HuH-7 (cell line): ENCODE measurements around the gene LMAN1L.

Experiments
- DNase-seq: peaks from one replicate; pipeline ENCODE4 v3.0.0; 2011; ENCODE audit warnings: low spot score

The LMAN1L gene

GRCh38 chr15:74816624-74817369 is 4.2 kb downstream of the LMAN1L start:
- DNase-seq = no peak

GRCh38 chr15:74817370-74817737 is 4.7 kb downstream of the LMAN1L start:
- DNase-seq = no peak

GRCh38 chr15:74820056-74820455 is 7.4 kb downstream of the LMAN1L start:
- no peak for DNase-seq

GRCh38 chr15:74821091-74821789 is 8.6 kb downstream of the LMAN1L start:
- DNase-seq = no peak

- no peak for DNase-seq
Observed at GRCh38 chr15:74821790-74822158, 9.1 kb downstream of the LMAN1L start.

GRCh38 chr15:74822233-74822632 is 9.6 kb downstream of the LMAN1L start:
- DNase-seq = no peak

- DNase-seq = no peak
Observed at GRCh38 chr15:74823324-74823723, 10.7 kb downstream of the LMAN1L start.

- DNase-seq = no peak
Observed at GRCh38 chr15:74824976-74825375, 12.3 kb downstream of the LMAN1L start.

GRCh38 chr15:74825866-74826265 is 13.2 kb downstream of the LMAN1L start:
- DNase-seq = no peak

- DNase-seq = peak; percentile 54
Observed at GRCh38 chr15:74826364-74826819, 13.8 kb downstream of the LMAN1L start, which contains the start of gene CPLX3. Gene CPLX3 (plus strand): TSS chr15:74826627. CDS start chr15:74826704, 77 bp downstream.

GRCh38 chr15:74826921-74827320 is 14.3 kb downstream of the LMAN1L start:
- DNase-seq = no peak

- no peak for DNase-seq
Observed at GRCh38 chr15:74827614-74828013, 15.0 kb downstream of the LMAN1L start.

- no peak for DNase-seq
Observed at GRCh38 chr15:74828835-74829234, 16.2 kb downstream of the LMAN1L start.

GRCh38 chr15:74829486-74829885 is 16.9 kb downstream of the LMAN1L start:
- DNase-seq = no peak

GRCh38 chr15:74829991-74830390 is 17.4 kb downstream of the LMAN1L start:
- DNase-seq = no peak

GRCh38 chr15:74830868-74831267 is 18.2 kb downstream of the LMAN1L start:
- DNase-seq = no peak

- DNase-seq = no peak
Observed at GRCh38 chr15:74831813-74832495, 19.3 kb downstream of the LMAN1L start.

GRCh38 chr15:74832826-74833225 is 20.2 kb downstream of the LMAN1L start:
- DNase-seq = no peak

GRCh38 chr15:74833376-74834107 is 20.9 kb downstream of the LMAN1L start:
- no peak for DNase-seq

GRCh38 chr15:74835312-74835823 is 22.7 kb downstream of the LMAN1L start:
- DNase-seq = peak; percentile 99

- DNase-seq = no peak
Observed at GRCh38 chr15:74836846-74837245, 24.2 kb downstream of the LMAN1L start.
